Ovary (tissue), 9 donors: Measurements from ENCODE around the gene WWC1. TPM values are rescaled to one million over a fixed set of nuclear protein-coding genes. Genes with fewer than 3 reads are reported as not detected.

Source experiments
- DNase-seq, 5 donors: peaks; one replicate each; pipeline ENCODE4 v3.0.0-alpha.2; 2019 to 2020
- H3K27ac ChIP-seq, 2 donors: fragments of 200-600 bp; one replicate each; pipeline versions ENCODE4 v1.5.1 to v1.8.0; 2019 to 2022
- H3K27me3 ChIP-seq: fragments of 200-600 bp; one replicate; pipeline ENCODE4 v1.8.0; 2022
- H3K36me3 ChIP-seq: fragments of 200-600 bp; sonication (generic); one replicate; pipeline ENCODE4 v1.5.1; 2019
- H3K4me1 ChIP-seq: one replicate; pipeline ENCODE4 v1.8.1; 2013; ENCODE audit warnings: mild to moderate bottlenecking, moderate library complexity; ENCODE audit not compliant: insufficient read depth
- H3K4me3 ChIP-seq: fragments of 200-600 bp; sonication (generic); one replicate; pipeline ENCODE4 v1.5.1; 2017
- H3K9me3 ChIP-seq, 2 donors: fragments of 200-600 bp in 1 of 2; sonication (generic) in 1 of 2; one replicate each; pipeline versions ENCODE4 v1.5.1 to v1.8.1; 2013 to 2019; ENCODE audit warnings: mild to moderate bottlenecking in 1 of 2, moderate library complexity in 1 of 2
- EP300 ChIP-seq: sonication (generic); formaldehyde crosslinking; IDR thresholded peaks from one replicate; pipeline ENCODE4 v1.6.1; 2017; ENCODE audit warnings: antibody characterized with exemption
- POLR2A ChIP-seq: fragments of 450-650 bp; IDR thresholded peaks from one replicate; pipeline ENCODE4 v1.6.1; 2017; ENCODE audit warnings: antibody characterized with exemption, mild to moderate bottlenecking, moderate library complexity
- WGBS, 3 donors: extraction: QIAGEN DNeasy Blood & Tissue Kit in 1 of 3; methylation state at CpG; one replicate each; pipeline versions ENCODE4 v1.1.5 to v1.1.7; 2013 to 2017; 5-methylcytosine and 5-hydroxymethylcytosine counted together
- intact Hi-C, 4 donors: fragments of 100-400 bp; cut with DNase I; formaldehyde crosslinking; loops; one replicate each; pipeline versions ENCODE4 v1.11.0 to v1.15.1; 2022 to 2023
- polyA plus RNA-seq, 2 donors: library from polyadenylated mRNA; stranded (reverse); fragments of 200-250 nt in 1 of 2; fragments of 350-450 nt in 1 of 2; fragmentation: Illumina TruSeq in 1 of 2; extraction: RNeasy Lipid Tissue Mini Kit (QIAGEN cat#74804) in 1 of 2; gene quantifications; one replicate each; pipeline ENCODE4 v1.2.3, GENCODE V29; 2013 to 2014
- total RNA-seq, 7 donors: library from RNA; depleted of rRNA in 2 of 7; stranded (reverse); fragments of >200 nt in 2 of 7; fragmentation: NEBNext Ultra II Directional in 3 of 7; extraction: Animal tissue kit (Norgen Biotek cat#: 25700) in 3 of 7; gene quantifications; one replicate each; pipeline versions ENCODE4 v1.1.0 to v1.2.4, GENCODE V29; 2016 to 2023
- TF ChIP-seq, protein P1 (sequence below), 3 donors: fragments of 450-650 bp in 2 of 3; fragments of 200-600 bp in 1 of 3; IDR thresholded peaks; one replicate each; pipeline versions ENCODE4 v1.5.1 to v1.8.0; 2016 to 2022; ENCODE audit warnings: antibody characterized with exemption in 3 of 3, mild to moderate bottlenecking in 1 of 3
- donor health status: DM: no; HTN: no; CAD: no; lungs with moderate emphysema.
- donor health status: DM: no; HTN: no; CAD: no.
- donor health status: Bipolar disorder and iron deficiency.
- donor health status: DM: yes; HTN: yes; CAD: no.
- donor health status: DM: no; HTN: no; CAD: no.
- donor health status: DM: yes; HTN: yes; CAD: no.

The WWC1 gene
- total and polyA plus RNA-seq, 9 donors: 0.58 to 60.3 (median 5.3) TPM

DNA sequence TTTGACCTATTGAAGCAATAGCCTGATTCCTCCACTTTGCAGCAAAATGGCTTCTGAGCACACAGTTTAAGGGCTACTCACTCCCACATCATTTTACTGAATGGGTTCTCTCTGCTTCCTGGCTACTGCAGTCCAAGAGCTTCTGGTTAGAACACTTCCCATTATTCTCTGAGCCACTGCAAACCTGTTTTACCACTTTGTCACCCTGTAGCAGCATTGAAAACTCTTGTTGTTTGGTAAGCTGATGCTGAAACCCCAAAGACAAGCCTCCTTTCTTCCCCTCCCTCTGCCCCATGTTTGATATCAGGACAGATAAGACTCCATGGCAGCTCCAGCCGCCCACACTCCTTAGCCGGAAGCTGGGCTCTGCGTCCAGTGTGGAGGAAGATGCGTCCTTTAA lies 110.4 kb downstream of the WWC1 start:
- DNase-seq: no peak
- no peaks in the 10 kb centered on the region for H3K36me3 ChIP-seq
- no peak overlapping the region for H3K27ac ChIP-seq
- intact Hi-C loops: no loop called here
- no peak overlapping the region for H3K4me3 ChIP-seq
- TF ChIP-seq, protein P1, sequence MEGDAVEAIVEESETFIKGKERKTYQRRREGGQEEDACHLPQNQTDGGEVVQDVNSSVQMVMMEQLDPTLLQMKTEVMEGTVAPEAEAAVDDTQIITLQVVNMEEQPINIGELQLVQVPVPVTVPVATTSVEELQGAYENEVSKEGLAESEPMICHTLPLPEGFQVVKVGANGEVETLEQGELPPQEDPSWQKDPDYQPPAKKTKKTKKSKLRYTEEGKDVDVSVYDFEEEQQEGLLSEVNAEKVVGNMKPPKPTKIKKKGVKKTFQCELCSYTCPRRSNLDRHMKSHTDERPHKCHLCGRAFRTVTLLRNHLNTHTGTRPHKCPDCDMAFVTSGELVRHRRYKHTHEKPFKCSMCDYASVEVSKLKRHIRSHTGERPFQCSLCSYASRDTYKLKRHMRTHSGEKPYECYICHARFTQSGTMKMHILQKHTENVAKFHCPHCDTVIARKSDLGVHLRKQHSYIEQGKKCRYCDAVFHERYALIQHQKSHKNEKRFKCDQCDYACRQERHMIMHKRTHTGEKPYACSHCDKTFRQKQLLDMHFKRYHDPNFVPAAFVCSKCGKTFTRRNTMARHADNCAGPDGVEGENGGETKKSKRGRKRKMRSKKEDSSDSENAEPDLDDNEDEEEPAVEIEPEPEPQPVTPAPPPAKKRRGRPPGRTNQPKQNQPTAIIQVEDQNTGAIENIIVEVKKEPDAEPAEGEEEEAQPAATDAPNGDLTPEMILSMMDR (IDR thresholded peaks at IDR 0.05): no peak
- TF ChIP-seq EP300: no peak
- TF ChIP-seq POLR2A: no peak
- H3K27me3 ChIP-seq: no peaks in the 10 kb centered on the region
- no peaks in the 10 kb centered on the region for H3K9me3 ChIP-seq
- 89 to 93% (median 92%) methylated on average over 4 of the region's 4 CpGs for WGBS, 3 donors
- H3K4me1 ChIP-seq: no peaks in the 10 kb centered on the region

- no peaks in the 10 kb centered on the region for H3K9me3 ChIP-seq
- intact Hi-C loops: no loop called here
- H3K27ac ChIP-seq: no peak overlapping the region
- no peak for DNase-seq
- no peak overlapping the region for H3K4me3 ChIP-seq
- H3K36me3 ChIP-seq: no peaks in the 10 kb centered on the region
- H3K27me3 ChIP-seq: no peaks in the 10 kb centered on the region
- WGBS, 3 donors: 29 to 36% (median 30%) methylated on average over 12 of the region's 12 CpGs
- TF ChIP-seq, protein P1 (IDR thresholded peaks at IDR 0.05): no peak
- TF ChIP-seq EP300: no peak
- H3K4me1 ChIP-seq: no peaks in the 10 kb centered on the region
Observed at GRCh38 chr5:168404365-168404764, 112.9 kb downstream of the WWC1 start.

- TF ChIP-seq, protein P1 (IDR thresholded peaks at IDR 0.05): no peak
- no peak for TF ChIP-seq EP300
- no peak for TF ChIP-seq POLR2A
- whole genome bisulfite sequencing, 3 donors: 77 to 100% (median 90%) methylated on average over 1 of the region's 1 CpG
- DNase-seq: no peak
- intact Hi-C loops: no loop called here
- Histone ChIP-seq H3K27ac (no peak overlapping the region), H3K36me3 (no peaks in the 10 kb centered on the region), H3K4me3 (no peak overlapping the region), H3K27me3 (no peaks in the 10 kb centered on the region), H3K4me1 (no peaks in the 10 kb centered on the region), H3K9me3 (no peaks in the 10 kb centered on the region)
Observed at GRCh38 chr5:168407211-168407610, 115.8 kb downstream of the WWC1 start.

GRCh38 chr5:168408561-168409305 lies 117.3 kb downstream of the WWC1 start:
- DNase-seq: no peak
- H3K9me3 ChIP-seq: no peaks in the 10 kb centered on the region
- no peak overlapping the region for H3K4me3 ChIP-seq
- no peak overlapping the region for H3K27ac ChIP-seq
- H3K27me3 ChIP-seq: no peaks in the 10 kb centered on the region
- H3K36me3 ChIP-seq: no peaks in the 10 kb centered on the region
- TF ChIP-seq, protein P1 (IDR thresholded peaks at IDR 0.05): no peak
- TF ChIP-seq POLR2A: no peak
- TF ChIP-seq EP300: no peak
- intact Hi-C loops: no loop called here
- no peaks in the 10 kb centered on the region for H3K4me1 ChIP-seq
- 49 to 63% (median 59%) methylated on average over 11 of the region's 11 CpGs for WGBS, 3 donors
